HG03039 (cell line): ENCODE results near the gene BCAS4.

Experiments
- ATAC-seq: cut with Tn5 transposase; IDR thresholded peaks from one replicate; pipeline ENCODE4 v1.9.1; 2021; ENCODE audit warnings: mild to moderate bottlenecking, moderate library complexity; ENCODE audit not compliant: unreplicated experiment

Gene BCAS4

GRCh38 chr20:50901301-50901700 lies 106.4 kb downstream of the BCAS4 start:
- ATAC-seq, result no peak

- no peak for ATAC-seq
Observed at GRCh38 chr20:50903353-50904051, 108.6 kb downstream of the BCAS4 start.

GRCh38 chr20:50904067-50904570 lies 109.3 kb downstream of the BCAS4 start:
- no peak for ATAC-seq

- no peak for ATAC-seq
Observed at GRCh38 chr20:50909413-50909812, 114.6 kb downstream of the BCAS4 start.

GRCh38 chr20:50911030-50911429 lies 116.2 kb downstream of the BCAS4 start:
- ATAC-seq, result no peak

GRCh38 chr20:50911716-50912115 lies 116.9 kb downstream of the BCAS4 start:
- ATAC-seq, result no peak

GRCh38 chr20:50913690-50914375 lies 119.0 kb downstream of the BCAS4 start:
- ATAC-seq, result no peak

- no peak for ATAC-seq
Observed at GRCh38 chr20:50915424-50915823, 120.6 kb downstream of the BCAS4 start.

- ATAC-seq, result no peak
Observed at GRCh38 chr20:50916257-50916656, 121.4 kb downstream of the BCAS4 start.

- no peak for ATAC-seq
Observed at GRCh38 chr20:50916934-50917333, 122.1 kb downstream of the BCAS4 start.

GRCh38 chr20:50918403-50918802 lies 123.5 kb downstream of the BCAS4 start:
- ATAC-seq, result no peak

- ATAC-seq, result no peak
Observed at GRCh38 chr20:50919567-50919966, 124.7 kb downstream of the BCAS4 start.

GRCh38 chr20:50920997-50921396 lies 126.1 kb downstream of the BCAS4 start:
- ATAC-seq, result no peak

GRCh38 chr20:50921803-50922501 lies 127.1 kb downstream of the BCAS4 start:
- ATAC-seq, result no peak

- ATAC-seq, result no peak
Observed at GRCh38 chr20:50924261-50924920, 129.5 kb downstream of the BCAS4 start.

- ATAC-seq, result no peak
Observed at GRCh38 chr20:50926530-50926929, 131.7 kb downstream of the BCAS4 start.
